ENCODE results near the gene FASLG.
"Not testable (repeated sequence)": the region's sequence is repeated elsewhere in the genome, so short reads cannot be mapped to it uniquely, and the experiment has no call there.

The FASLG gene

DNA sequence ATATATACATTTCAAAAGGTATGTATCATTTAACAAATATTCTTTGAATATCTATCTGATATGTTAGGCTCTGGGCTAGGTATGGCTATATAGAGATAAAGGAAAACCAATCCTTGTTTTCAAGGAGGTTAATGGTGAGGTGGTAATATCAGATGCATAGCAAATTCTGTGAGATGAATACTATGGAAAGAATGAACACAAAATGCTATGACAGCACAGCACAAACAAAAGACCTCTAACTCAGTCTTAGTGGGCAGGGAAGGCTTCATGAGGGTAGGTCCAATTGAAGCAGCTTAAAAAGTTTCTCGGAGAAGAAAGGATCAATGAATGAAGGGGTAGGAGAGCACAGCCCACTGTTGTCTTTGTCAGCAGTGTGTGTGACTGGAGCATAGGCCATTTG is 27.2 kb downstream of the FASLG start:
- DNase-seq: no peak

GRCh38 chr1:172688428-172689085 is 29.7 kb downstream of the FASLG start:
- DNase-seq: not testable (repeated sequence)

DNA sequence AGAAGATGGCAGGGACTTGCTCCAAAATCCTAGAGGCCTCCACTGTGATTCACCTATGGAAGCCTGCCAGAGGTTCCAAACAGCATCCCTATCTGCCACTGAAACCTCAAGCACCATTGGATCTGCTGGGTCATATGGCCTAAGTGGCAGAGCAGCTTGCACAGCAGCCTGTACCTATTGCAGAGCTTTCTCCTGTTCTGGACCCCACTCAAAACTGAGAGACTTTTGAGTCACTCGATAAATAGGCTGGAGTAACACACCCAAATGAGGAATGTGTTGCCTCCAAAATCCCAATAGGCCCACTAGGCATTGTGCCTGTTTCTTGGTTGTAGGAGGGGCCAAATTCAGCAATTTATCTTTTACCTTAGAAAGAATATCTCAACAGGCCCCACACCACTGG is 32.0 kb downstream of the FASLG start:
- DNase-seq: not testable (repeated sequence)

GRCh38 chr1:172697534-172698002 is 38.7 kb downstream of the FASLG start:
- DNase-seq: no peak

DNA sequence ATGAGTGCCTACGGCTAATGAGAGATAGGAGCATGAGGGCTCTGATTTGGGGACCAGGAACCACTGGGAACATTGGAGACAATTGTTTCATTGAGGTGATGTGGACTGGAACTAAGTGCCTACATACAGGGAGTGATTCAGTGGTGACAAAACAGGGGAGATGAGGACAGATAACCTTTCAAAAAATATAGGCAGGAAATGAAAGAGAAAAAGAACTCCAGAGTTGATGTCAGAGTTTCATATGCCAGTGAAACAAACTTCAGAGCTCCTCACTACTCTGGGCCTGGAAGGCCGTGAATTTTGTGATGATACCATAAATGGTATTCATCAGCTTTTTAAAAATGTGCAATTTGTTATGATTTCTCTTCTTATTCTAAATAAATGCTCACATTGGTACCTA is 39.3 kb downstream of the FASLG start:
- DNase-seq: no peak

GRCh38 chr1:172699111-172699510 is 40.2 kb downstream of the FASLG start:
- no peak for DNase-seq

DNA sequence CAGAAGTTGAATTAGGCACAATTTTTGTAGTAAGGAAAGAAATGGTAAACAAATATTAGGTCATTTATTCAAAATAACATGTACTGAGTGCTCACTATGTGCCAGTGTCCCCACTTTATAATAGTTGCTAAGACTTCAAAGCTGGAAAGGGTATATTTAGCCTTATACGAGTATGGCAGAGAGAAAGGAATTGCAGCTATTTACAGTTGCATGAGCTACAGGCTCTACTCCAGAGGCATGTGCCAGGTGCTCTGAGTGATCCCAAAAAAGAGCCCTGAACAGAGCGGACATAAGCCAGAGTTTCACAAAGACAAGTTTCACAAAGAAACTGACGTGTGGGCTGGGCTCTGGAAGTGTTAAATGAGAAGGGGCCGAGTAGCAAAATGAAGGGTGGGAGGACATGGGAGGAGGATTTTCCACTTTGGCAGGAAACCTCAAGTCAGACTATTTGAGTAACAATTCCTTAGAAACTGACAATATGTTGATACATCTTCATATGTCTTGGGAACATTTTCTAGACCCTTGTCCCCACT is 40.9 kb downstream of the FASLG start:
- DNase-seq: no peak

- DNase-seq: no peak
Observed at GRCh38 chr1:172700556-172700955, 41.7 kb downstream of the FASLG start.

DNA sequence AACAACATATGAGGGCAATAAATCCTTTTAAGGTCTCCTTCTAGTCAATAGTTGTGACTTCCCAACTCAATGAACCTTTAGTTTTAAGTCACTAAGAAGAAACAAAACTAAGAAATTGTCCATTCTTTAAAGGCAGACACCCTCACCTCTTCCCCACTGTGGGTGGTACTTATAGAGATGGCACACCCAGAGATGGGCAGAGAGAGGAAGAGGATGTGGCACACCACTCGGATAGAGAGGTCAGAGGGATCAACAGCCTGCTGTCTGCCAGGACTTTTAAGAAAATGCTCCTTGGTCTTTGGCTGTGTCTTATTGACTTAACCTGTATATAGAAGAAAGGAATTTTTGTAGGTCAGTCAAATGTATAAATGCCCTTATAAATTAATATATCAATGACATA is 45.1 kb downstream of the FASLG start:
- DNase-seq: no peak

DNA sequence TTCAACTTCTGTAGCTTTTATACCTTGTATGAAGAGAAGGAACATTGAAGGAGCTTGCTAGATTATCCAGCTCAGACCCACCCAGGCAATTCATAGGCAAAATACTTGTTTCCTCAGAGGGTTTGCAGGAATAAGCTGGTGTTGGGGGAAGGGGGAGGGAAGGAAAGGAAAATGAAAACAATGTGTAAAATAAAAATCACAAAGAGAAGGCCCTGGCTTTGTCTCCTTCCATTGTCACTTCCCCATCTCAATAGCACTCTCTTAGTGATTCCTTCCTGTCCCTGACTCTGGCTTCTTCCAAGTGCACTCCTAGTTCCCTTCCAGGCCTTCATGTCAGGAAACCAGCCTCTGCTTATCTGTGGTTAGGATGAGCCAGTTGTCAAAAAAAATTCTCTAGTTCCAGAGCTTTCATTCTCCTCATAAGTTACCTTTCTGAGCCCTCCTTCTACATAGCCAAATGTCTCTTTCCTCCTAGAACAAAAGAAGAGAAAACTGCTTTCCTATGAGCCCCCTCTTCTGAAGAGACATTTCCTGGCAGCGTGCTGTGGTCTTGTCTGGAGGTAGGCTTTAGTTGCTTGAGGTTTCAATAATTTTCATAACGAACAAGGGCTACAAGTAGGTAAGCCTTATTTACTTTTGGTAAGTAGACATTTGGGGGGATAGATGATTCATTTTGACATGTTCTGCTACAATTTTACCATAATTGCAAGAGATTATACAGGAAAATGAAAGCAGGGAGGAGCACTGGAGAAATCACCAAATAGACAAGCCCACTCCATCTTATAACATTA is 45.7 kb downstream of the FASLG start:
- DNase-seq: no peak

DNA sequence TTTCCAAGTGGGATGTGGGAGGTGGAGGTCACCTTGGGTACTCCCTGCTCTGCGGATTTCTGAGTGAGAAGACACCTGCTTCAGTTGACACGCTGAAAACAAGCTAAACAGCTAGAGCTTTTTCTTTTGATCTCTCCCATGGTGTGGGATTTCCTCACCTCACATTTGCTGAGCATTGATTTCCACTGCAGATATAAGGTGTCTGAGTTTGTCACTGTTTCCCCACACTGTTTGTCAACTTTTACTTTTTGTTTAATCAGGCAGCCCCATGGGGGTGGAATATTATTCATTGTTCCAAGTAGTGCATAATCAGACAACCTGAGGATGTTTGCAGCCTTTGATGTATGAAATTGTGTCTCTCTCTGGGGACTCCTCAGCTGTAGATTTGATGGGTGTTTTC is 49.5 kb downstream of the FASLG start:
- DNase-seq: peak; percentile 10

DNA sequence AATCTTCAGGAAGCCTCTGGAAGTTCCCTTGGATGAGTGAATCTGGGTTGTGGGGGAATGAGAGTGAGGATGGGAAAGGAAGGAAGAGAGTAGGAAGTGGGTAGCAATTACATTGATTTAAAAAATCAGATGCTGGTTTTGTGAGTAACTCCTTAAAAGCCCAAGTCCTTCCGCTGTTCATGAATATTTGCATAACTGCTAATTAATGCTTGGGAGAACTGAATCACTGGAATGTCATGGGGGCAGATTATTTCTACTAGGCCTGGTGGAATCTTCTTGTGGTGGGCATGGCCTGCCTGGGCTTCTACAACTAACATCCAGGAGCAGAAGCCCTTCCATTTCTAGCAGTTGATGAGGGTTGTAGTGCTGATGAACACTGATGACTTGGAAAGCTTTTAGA is 52.7 kb downstream of the FASLG start:
- no peak for DNase-seq

DNA sequence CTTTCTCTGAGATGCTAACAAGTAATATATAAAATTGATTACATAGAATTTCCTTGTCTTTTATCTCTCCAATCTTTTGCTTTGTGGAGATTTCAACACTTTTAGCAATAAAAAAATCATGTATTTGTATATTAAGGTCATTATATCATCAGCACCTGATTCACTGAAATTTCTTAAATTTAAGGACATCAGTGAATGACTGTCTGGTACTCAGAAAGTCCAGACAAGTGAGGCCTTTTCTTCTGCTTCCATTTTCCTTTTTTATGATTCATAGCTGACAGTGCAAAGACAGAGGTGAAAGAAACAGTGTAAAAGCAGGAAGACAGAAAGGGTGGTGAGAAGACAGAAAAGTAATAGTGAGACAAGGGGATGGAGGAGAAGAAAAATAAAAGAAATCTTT is 54.6 kb downstream of the FASLG start:
- DNase-seq: no peak
